ENCODE data around the gene DNAJC15. TPM values are rescaled to one million over a fixed set of nuclear protein-coding genes. Genes with fewer than 3 reads are reported as not detected.

Gene DNAJC15
- total RNA-seq, 2 experiments from 2014 or later: 8.9 to 10.6 TPM

GRCh38 chr13:43141685-43142084, 118.3 kb downstream of the DNAJC15 start:
- no peaks in the 10 kb centered on the region for H3K4me1 Mint-ChIP-seq (ENCODE audit: low read depth)
- DNase-seq: no peak
- no peak overlapping the region for H3K4me3 Mint-ChIP-seq
- no peaks in the 10 kb centered on the region for H3K27me3 Mint-ChIP-seq
- H3K27ac Mint-ChIP-seq: no peak overlapping the region
- no peak for ATAC-seq
- no peaks in the 10 kb centered on the region for H3K36me3 Mint-ChIP-seq (ENCODE audit: low read depth)
- no peaks in the 10 kb centered on the region for H3K9me3 Mint-ChIP-seq
- POLR2A ChIA-PET: no interaction called here
- intact Hi-C loops (cut with micrococcal nuclease): no loop called here
- CTCF ChIA-PET: interaction anchor here (0.8 kb wide), 1 partner anchor 65 kb away, joined by 3 read pairs; no protein-coding TSS in a partner anchor
- no peak for TF ChIP-seq CTCF (IDR thresholded peaks at IDR 0.05)

GRCh38 chr13:43143591-43143990, 120.2 kb downstream of the DNAJC15 start:
- Mint-ChIP-seq H3K27me3 (peaks cover 3% of the 10 kb centered on the region), H3K4me1 (ENCODE audit: low read depth) (no peaks in the 10 kb centered on the region), H3K9me3 (no peaks in the 10 kb centered on the region), H3K4me3 (no peak overlapping the region), H3K36me3 (ENCODE audit: low read depth) (no peaks in the 10 kb centered on the region), H3K27ac (no peak overlapping the region)
- DNase-seq (no peak), ATAC-seq (no peak)
- intact Hi-C loops (cut with micrococcal nuclease): no loop called here
- POLR2A ChIA-PET: no interaction called here
- CTCF ChIA-PET: interaction anchor here (1.0 kb wide), 1 partner anchor 174 kb away, joined by 4 read pairs; no protein-coding TSS in a partner anchor
- TF ChIP-seq CTCF (IDR thresholded peaks at IDR 0.05): no peak

GRCh38 chr13:43145534-43146196, 122.3 kb downstream of the DNAJC15 start:
- no peak for TF ChIP-seq CTCF (IDR thresholded peaks at IDR 0.05)
- Mint-ChIP-seq H3K36me3 (ENCODE audit: low read depth) (no peaks in the 10 kb centered on the region), H3K27me3 (peaks cover 3% of the 10 kb centered on the region), H3K4me1 (ENCODE audit: low read depth) (no peaks in the 10 kb centered on the region), H3K9me3 (no peaks in the 10 kb centered on the region), H3K4me3 (no peak overlapping the region), H3K27ac (no peak overlapping the region)
- DNase-seq (no peak), ATAC-seq (no peak)
- intact Hi-C loops (cut with micrococcal nuclease): no loop called here
- POLR2A ChIA-PET: no interaction called here
- CTCF ChIA-PET: interaction anchor here (0.7 kb wide), 1 partner anchor 176 kb away, joined by 3 read pairs; no protein-coding TSS in a partner anchor

- POLR2A ChIA-PET: no interaction called here
These were observed 123.0 kb downstream of the DNAJC15 start for GRCh38 chr13:43146400-43146799.

More at GRCh38 chr13:43146400-43146799, 123.0 kb downstream of the DNAJC15 start:
- Mint-ChIP-seq H3K4me3 (no peak overlapping the region), H3K27me3 (peaks cover 3% of the 10 kb centered on the region), H3K9me3 (no peaks in the 10 kb centered on the region), H3K36me3 (ENCODE audit: low read depth) (no peaks in the 10 kb centered on the region), H3K4me1 (ENCODE audit: low read depth) (no peaks in the 10 kb centered on the region), H3K27ac (no peak overlapping the region)
- no peak for TF ChIP-seq CTCF (IDR thresholded peaks at IDR 0.05)
- intact Hi-C loops (cut with micrococcal nuclease): no loop called here
- no peak for ATAC-seq
- CTCF ChIA-PET: no interaction called here
- DNase-seq: no peak

All from activated CD8-positive, alpha-beta T cell treated with anti-CD3 and anti-CD28 coated beads for 36 hours (primary cell).